Lower lobe of right lung (tissue), 2 donors: ENCODE results near the gene S100A3. TPM values are rescaled to one million over a fixed set of nuclear protein-coding genes. Genes with fewer than 3 reads are reported as not detected.

ENCODE experiments used
- ATAC-seq, 2 donors: fragments of 200-7000 bp; cut with Tn5 transposase; one replicate each; pipeline ENCODE4 v1.9.1; 2020 to 2022; ENCODE audit warnings: mild to moderate bottlenecking in 2 of 2, moderate library complexity in 2 of 2
- DNase-seq: peaks from one replicate; pipeline ENCODE4 v3.0.0-alpha.2; 2020
- H3K27ac ChIP-seq: fragments of 200-600 bp; one replicate; pipeline ENCODE4 v1.8.0; 2022
- H3K27me3 ChIP-seq: fragments of 200-600 bp; one replicate; pipeline ENCODE4 v1.8.0; 2022; ENCODE audit warnings: low read depth
- H3K36me3 ChIP-seq: fragments of 200-600 bp; one replicate; pipeline ENCODE4 v1.8.0; 2022; ENCODE audit warnings: mild to moderate bottlenecking
- H3K4me1 ChIP-seq: fragments of 200-600 bp; one replicate; pipeline ENCODE4 v1.8.0; 2022
- H3K4me3 ChIP-seq: fragments of 200-600 bp; one replicate; pipeline ENCODE4 v1.8.0; 2022; ENCODE audit warnings: mild to moderate bottlenecking
- H3K9me3 ChIP-seq: fragments of 200-600 bp; one replicate; pipeline ENCODE4 v1.8.0; 2022
- intact Hi-C: fragments of 100-400 bp; cut with DNase I; formaldehyde crosslinking; loops from one replicate; pipeline ENCODE4 v1.11.0; 2022
- total RNA-seq: library from RNA; stranded (reverse); fragmentation: NEBNext Ultra II Directional; extraction: Animal tissue kit (Norgen Biotek cat#: 25700); gene quantifications from one replicate; pipeline ENCODE4 v1.2.1, GENCODE V29; 2021
- TF ChIP-seq, protein P1 (sequence below): fragments of 200-600 bp; IDR thresholded peaks from one replicate; pipeline ENCODE4 v1.8.0; 2022; ENCODE audit warnings: antibody characterized with exemption, mild to moderate bottlenecking
- donor health status: DM: no; HTN: yes; CAD: no; lungs with severe emphysema.

The S100A3 gene
- total RNA-seq, 1 donor from 2014 or later: 4.5 TPM

DNA sequence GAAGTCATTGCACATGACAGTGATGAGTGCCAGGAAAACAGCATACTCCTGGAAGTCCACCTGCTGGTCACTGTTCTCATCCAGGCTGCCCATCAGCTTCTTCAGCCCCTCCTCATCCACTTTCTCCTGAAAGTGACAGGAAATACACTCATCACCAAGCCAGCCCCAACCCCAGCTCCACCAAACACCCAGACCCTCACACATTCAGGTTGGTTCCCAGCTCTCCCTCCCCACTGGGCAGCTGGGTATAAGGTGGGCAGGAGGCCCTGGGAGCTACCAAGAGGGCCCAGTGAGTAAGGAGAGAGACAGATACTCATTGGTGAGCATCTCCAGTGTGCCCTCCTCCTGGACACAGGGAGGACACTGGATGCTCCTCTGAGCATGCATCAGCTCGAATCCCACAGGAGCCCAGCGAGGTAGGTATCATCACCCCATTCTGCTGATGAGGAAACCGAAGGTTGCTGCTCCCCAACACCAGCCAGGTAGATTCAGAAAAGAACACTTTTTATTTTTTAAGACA, 12.5 kb upstream of the S100A3 start:
- DNase-seq: no peak
- no peak for ATAC-seq
- Histone ChIP-seq H3K4me1 (peaks cover 16% of the 10 kb centered on the region), H3K36me3 (no peaks in the 10 kb centered on the region), H3K4me3 (no peak overlapping the region), H3K27ac (no peak overlapping the region), H3K27me3 (no peaks in the 10 kb centered on the region), H3K9me3 (no peaks in the 10 kb centered on the region)
- intact Hi-C loops: loop anchor here (10.0 kb wide), 1 partner anchor 47 kb away; no protein-coding TSS in a partner anchor
- TF ChIP-seq, protein P1, sequence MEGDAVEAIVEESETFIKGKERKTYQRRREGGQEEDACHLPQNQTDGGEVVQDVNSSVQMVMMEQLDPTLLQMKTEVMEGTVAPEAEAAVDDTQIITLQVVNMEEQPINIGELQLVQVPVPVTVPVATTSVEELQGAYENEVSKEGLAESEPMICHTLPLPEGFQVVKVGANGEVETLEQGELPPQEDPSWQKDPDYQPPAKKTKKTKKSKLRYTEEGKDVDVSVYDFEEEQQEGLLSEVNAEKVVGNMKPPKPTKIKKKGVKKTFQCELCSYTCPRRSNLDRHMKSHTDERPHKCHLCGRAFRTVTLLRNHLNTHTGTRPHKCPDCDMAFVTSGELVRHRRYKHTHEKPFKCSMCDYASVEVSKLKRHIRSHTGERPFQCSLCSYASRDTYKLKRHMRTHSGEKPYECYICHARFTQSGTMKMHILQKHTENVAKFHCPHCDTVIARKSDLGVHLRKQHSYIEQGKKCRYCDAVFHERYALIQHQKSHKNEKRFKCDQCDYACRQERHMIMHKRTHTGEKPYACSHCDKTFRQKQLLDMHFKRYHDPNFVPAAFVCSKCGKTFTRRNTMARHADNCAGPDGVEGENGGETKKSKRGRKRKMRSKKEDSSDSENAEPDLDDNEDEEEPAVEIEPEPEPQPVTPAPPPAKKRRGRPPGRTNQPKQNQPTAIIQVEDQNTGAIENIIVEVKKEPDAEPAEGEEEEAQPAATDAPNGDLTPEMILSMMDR: no peak

DNA sequence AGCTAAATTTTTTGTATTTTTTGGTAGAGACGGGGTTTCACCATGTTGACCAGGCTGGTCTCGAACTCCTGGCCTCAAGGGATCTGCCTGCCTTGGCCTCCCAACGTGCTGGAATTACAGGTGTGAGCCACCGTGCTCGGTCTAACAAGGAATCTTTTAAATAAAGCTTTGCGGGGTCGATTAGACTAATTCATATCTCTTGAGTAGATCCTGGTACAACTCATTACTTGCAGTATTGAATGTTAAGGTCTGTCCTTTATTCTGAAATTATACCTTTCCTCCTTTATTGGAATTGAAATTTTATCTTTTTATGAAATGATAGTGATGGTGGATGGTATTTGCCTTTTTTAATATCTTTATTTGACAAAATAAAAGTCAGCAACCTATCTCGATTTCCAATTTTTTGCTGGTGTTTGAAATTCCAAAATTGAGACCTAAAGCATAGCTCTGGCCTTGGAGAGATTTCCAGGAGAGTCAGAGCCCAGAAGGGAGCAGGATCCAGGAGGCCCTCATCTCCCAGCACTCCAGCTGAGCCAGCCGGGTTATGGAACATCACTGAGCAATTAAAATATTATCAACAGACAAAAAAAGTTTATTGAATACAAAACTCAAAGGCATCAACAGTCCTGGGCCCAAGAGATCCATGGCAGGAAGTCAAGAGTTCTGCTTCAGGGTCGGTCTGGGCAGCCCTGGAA, 11.9 kb upstream of the S100A3 start:
- no peak overlapping the region for H3K4me3 ChIP-seq
- intact Hi-C loops: loop anchor here (10.0 kb wide), 1 partner anchor 46 kb away; no protein-coding TSS in a partner anchor
- H3K9me3 ChIP-seq: no peaks in the 10 kb centered on the region
- ATAC-seq: no peak
- TF ChIP-seq, protein P1: no peak
- peaks cover 12% of the 10 kb centered on the region for H3K4me1 ChIP-seq
- DNase-seq: no peak
- H3K36me3 ChIP-seq: no peaks in the 10 kb centered on the region
- no peaks in the 10 kb centered on the region for H3K27me3 ChIP-seq
- peak overlapping the region; percentile 20 for H3K27ac ChIP-seq

DNA sequence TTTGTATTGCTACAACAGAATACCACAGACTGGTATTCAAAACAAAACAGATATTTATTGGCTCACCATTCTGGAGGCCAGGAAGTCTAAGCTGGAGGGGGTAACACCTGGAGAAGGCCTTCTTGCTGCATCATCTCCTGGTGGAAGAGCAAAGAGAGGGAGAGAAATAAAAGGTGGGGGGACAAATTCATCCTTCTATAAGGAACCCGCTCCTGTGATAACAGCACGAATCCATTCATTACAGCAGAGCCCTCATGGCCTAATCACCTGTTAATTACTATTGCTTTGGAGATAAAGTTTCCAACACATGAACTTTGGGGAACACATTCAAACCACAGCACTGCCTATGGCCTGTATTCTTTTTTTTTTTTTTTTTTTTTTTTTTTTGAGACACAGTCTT, 11.2 kb upstream of the S100A3 start:
- H3K4me1 ChIP-seq: peaks cover 5% of the 10 kb centered on the region
- TF ChIP-seq, protein P1: no peak
- no peaks in the 10 kb centered on the region for H3K36me3 ChIP-seq
- no peak for ATAC-seq
- no peak for DNase-seq
- no peaks in the 10 kb centered on the region for H3K27me3 ChIP-seq
- H3K9me3 ChIP-seq: no peaks in the 10 kb centered on the region
- intact Hi-C loops: loop anchor here (10.0 kb wide), 1 partner anchor 45 kb away; no protein-coding TSS in a partner anchor
- H3K4me3 ChIP-seq: no peak overlapping the region
- H3K27ac ChIP-seq: peak overlapping the region; percentile 20

DNA sequence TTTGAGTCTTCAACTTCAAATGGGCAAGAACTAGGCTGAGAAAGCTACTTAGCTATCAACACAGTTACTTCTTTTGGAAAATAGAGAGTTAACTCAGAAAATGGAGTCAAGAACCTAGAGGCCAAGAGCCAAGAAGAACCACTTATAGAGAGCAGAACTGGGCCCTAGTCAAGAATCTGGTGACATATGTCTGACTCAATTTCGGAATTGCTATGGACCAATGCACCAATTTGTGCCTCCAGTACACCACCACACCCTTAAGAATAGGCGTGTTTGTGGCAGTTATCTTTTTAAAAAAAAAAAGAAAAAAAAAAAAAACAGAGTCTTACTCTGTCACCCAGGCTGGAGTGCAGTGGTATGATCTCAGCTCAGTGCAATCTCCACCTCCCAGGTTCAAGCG, 8.8 kb upstream of the S100A3 start:
- TF ChIP-seq, protein P1: no peak
- no peak overlapping the region for H3K4me3 ChIP-seq
- H3K27me3 ChIP-seq: no peaks in the 10 kb centered on the region
- no peaks in the 10 kb centered on the region for H3K9me3 ChIP-seq
- peaks cover 21% of the 10 kb centered on the region for H3K4me1 ChIP-seq
- intact Hi-C loops: no loop called here
- ATAC-seq: no peak
- no peak overlapping the region for H3K27ac ChIP-seq
- no peaks in the 10 kb centered on the region for H3K36me3 ChIP-seq
- no peak for DNase-seq

DNA sequence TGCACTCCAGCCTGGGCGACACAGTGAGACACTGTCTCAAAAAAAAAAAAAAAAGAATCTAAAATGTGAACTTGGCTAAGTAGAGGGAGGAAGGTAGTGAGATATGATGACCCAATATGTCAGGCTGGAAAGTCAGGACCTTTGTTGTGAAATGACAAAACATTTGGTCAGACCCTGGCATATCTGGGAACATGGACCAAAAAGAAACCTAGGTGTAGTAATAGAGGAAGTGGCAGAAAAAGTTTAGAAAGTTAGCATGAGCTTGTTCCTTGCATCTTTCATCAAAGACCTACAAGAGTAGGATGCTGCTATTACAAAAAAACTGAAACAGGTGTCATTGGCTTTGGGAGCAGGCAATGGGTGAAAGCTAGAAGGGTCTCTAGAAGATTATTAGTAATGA, 7.3 kb upstream of the S100A3 start:
- no peaks in the 10 kb centered on the region for H3K36me3 ChIP-seq
- TF ChIP-seq, protein P1: no peak
- H3K27ac ChIP-seq: no peak overlapping the region
- DNase-seq: no peak
- no peak overlapping the region for H3K4me3 ChIP-seq
- H3K4me1 ChIP-seq: peaks cover 24% of the 10 kb centered on the region
- intact Hi-C loops: no loop called here
- no peaks in the 10 kb centered on the region for H3K9me3 ChIP-seq
- no peak for ATAC-seq
- H3K27me3 ChIP-seq: no peaks in the 10 kb centered on the region
